Measurements from ENCODE around the gene MYF5.

GRCh38 chr12:80707830-80708258, 8.9 kb upstream of the MYF5 start:
- TF ChIP-seq POLR2AphosphoS5 (IDR thresholded peaks at IDR 0.05; ENCODE audit: low read length) (no peak), CTCF (IDR thresholded peaks at IDR 0.05 in 2 of 3, conservative IDR thresholded peaks at IDR 0.05 in 1 of 3; ENCODE audit: control insufficient read depth in 2 of 3, extremely low read depth in 1 of 3, insufficient read depth in 1 of 3, low read depth in 3 of 3, low read length in 3 of 3) (no peak), POLR2A (IDR thresholded peaks at IDR 0.05; ENCODE audit: low read depth, low read length) (no peak), SMC3 (IDR thresholded peaks at IDR 0.05; ENCODE audit: borderline replicate concordance, low read length) (no peak), JUNB (IDR thresholded peaks at IDR 0.05) (no peak), RAD51 (IDR thresholded peaks at IDR 0.05) (no peak), NFIC (IDR thresholded peaks at IDR 0.05; ENCODE audit: low read depth, low read length) (no peak), NRF1 (conservative IDR thresholded peaks at IDR 0.05; ENCODE audit: low read depth, low read length) (no peak)
- TF ChIP-seq, protein P1, sequence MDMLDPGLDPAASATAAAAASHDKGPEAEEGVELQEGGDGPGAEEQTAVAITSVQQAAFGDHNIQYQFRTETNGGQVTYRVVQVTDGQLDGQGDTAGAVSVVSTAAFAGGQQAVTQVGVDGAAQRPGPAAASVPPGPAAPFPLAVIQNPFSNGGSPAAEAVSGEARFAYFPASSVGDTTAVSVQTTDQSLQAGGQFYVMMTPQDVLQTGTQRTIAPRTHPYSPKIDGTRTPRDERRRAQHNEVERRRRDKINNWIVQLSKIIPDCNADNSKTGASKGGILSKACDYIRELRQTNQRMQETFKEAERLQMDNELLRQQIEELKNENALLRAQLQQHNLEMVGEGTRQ (IDR thresholded peaks at IDR 0.05; ENCODE audit: borderline replicate concordance, low read depth, low read length): no peak

Data from GM12878 (cell line).